Epithelial cell of esophagus (primary cell): ENCODE measurements around the gene ITGAE.

Experiments used
- DNase-seq: peaks from one replicate; pipeline ENCODE4 v3.0.0; 2010; ENCODE audit warnings: low read depth
- H3K4me3 ChIP-seq: 2 replicates; pipeline ENCODE4 v1.5.1; 2011; ENCODE audit warnings: mild to moderate bottlenecking, low read length, control low read depth
- TF ChIP-seq, protein P1 (sequence below): IDR thresholded peaks from 2 replicates; pipeline ENCODE4 v1.5.1; 2011; ENCODE audit warnings: low read depth, mild to moderate bottlenecking, low read length, control low read depth, inconsistent platforms; ENCODE audit not compliant: insufficient read depth; ENCODE audit errors: missing control alignments

Gene ITGAE

DNA sequence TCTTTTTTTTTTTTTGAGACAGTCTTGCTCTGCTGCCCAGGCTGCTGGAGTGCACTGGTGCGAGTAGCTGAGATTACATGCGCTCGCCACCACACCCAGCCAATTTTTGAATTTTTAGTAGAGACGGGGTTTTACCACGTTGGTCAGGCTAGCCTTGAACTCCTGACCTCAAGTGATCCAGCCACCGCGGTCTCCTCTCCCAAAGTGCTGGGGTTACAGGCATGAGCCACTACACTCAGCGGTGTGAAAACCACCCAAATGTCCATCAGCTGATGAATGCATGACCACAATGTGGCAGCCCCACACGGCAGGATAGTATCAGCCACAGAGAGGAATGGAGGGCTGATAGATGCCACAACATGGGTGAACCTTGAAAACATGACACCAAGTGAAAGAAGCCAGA, 107.2 kb downstream of the ITGAE start:
- no peak for DNase-seq
- TF ChIP-seq, protein P1, sequence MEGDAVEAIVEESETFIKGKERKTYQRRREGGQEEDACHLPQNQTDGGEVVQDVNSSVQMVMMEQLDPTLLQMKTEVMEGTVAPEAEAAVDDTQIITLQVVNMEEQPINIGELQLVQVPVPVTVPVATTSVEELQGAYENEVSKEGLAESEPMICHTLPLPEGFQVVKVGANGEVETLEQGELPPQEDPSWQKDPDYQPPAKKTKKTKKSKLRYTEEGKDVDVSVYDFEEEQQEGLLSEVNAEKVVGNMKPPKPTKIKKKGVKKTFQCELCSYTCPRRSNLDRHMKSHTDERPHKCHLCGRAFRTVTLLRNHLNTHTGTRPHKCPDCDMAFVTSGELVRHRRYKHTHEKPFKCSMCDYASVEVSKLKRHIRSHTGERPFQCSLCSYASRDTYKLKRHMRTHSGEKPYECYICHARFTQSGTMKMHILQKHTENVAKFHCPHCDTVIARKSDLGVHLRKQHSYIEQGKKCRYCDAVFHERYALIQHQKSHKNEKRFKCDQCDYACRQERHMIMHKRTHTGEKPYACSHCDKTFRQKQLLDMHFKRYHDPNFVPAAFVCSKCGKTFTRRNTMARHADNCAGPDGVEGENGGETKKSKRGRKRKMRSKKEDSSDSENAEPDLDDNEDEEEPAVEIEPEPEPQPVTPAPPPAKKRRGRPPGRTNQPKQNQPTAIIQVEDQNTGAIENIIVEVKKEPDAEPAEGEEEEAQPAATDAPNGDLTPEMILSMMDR: no peak
- H3K4me3 ChIP-seq: no peak overlapping the region

DNA sequence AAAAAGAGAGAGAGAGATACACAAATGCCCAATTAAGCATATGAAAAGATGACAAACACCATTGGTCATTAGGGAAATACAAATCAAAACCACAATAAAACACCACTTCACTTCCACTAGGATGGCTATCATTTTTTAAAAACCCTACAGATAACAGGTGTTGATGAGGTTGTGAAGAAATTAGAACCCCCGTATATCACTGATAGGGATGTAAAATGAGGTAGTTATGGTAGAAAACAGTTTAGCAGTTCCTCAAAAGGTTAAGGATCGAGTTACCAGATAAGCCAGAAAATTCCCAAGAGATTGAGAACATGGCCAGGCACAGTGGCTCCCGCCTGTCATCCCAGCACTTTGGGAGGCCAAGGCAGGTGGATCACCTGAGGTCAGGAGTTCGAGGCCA, 107.8 kb downstream of the ITGAE start:
- DNase-seq: no peak
- no peak overlapping the region for H3K4me3 ChIP-seq
- TF ChIP-seq, protein P1: no peak

DNA sequence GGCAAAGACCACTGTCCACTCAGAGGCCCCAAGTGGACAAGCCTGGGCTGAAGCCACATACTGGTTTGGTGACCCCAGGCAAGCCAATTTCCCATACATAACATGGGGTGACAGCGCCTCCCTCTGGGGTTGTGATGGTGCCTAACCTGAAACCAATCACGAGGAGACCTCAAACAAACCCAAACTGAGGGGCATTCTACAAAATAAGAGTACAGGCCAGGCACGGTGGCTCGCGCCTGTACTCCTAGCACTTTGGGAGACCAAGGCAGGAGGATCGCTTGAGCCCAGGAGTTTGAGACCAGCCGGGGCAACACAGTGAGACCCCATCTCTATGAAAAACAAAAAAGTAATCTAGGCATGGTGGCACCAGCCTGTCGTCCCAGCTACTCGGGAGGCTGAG, 108.6 kb downstream of the ITGAE start:
- TF ChIP-seq, protein P1: no peak
- no peak for DNase-seq
- H3K4me3 ChIP-seq: no peak overlapping the region

DNA sequence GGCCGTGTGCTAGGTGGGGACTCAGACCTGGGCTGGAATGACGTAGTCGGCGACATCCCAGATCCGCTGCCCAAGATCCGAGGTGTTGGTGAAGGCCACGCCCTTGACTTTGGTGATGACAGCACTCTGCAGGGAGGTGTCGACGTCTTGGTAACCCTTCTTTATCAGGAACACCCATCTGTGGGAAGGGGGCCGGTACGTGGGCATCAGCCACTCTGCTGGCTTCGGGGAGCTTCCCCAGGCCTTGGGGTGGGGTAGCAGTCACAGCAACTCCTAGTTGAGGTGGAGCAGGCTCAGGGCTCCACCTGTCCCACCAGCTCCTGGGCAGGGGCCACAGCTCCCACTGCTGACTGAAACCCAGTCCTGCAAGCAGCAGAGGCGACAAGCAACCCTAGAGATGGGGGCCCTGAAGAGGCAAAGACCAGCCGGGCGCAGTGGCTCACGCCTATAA, 109.3 kb downstream of the ITGAE start:
- no peak overlapping the region for H3K4me3 ChIP-seq
- DNase-seq: no peak
- TF ChIP-seq, protein P1: no peak

DNA sequence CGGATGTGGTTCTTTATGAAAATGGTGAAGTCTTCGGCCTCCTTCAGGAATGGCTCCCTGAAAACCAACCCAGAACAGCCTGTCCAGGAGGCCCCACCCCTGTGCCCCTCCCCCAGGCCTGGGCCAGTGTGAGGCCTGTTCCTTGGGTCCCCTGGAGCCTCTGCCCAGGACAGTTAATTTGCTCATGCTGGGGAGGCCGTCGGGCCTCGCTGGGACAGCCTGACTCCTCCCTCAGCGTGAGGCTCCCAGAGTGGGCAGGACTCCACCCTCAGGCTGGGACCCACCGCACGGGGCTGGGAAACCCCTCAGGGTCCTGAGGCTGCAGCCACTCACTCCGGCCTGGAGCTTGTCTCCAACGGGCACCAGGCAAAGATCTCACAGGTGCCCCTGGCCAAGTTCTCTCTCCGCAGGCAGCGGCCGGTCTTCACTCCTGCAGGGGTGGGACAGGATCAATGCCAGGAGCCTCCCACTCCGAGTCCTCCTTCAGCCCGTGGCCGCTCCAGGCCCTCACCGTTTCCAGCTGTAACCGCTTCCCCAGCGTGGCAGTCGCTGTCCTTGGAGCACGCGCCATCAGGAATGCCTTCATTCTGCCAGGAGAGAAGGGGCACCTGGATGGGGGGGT, 110.8 kb downstream of the ITGAE start:
- no peak for DNase-seq
- TF ChIP-seq, protein P1: no peak
- H3K4me3 ChIP-seq: no peak overlapping the region

DNA sequence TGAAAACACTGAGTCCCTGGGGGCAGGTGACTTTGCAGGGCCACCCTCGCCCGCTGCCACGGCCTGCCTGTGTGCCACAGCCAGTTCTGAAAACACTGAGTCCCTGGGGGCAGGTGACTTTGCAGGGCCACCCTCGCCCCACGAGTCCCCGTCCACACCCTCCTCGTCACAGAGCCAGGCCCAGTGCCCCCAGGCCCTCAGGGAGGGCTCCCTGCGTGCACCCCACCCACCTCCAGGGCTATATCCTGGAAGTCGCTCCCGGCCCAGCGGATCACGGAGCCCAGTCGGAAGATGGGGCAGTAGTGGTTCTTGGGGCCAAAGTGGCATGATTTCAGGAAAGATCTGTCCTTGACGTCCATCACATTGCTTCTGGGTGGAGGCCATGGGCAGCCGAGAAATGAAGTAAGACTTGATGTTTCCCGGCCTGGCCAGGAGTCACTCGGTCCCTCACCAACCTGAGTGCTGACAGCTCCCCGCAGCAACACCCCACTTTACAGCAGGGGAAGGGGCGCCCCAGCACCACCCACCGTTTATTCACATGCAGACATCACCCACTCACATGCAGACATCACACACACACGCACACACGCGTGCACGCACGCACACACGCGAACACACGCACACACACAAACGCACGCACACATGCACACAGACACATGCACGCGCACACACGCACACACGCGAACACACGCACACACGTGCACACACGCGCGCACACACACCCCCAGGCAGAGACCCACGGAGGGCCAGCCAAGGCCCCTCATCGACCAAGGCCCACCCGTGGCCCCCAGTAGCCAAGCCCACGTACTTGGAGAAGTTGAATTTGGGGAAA, 111.5 kb downstream of the ITGAE start:
- TF ChIP-seq, protein P1: no peak
- DNase-seq: no peak
- no peak overlapping the region for H3K4me3 ChIP-seq

DNA sequence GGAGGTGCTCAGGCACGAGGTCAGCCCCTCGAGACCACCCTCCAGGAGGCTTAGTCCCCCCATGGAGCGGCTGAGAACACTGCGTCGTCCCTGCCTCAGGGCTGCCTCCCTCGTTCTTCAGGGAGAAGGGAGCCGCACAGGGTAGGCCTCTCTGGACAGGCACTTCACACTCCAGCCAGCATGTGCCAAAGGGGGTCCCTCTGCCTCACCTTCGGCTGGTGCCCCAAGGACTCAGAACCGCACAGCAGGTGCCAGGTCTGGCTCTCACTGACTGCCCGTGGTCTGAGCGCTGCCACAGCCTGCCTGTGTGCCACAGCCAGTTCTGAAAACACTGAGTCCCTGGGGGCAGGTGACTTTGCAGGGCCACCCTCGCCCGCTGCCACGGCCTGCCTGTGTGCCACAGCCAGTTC, 112.1 kb downstream of the ITGAE start:
- no peak overlapping the region for H3K4me3 ChIP-seq
- TF ChIP-seq, protein P1: no peak
- no peak for DNase-seq
